GM18861 (cell line): ENCODE measurements around the gene STT3A.

Experiments used
- ATAC-seq: cut with Tn5 transposase; IDR thresholded peaks from one replicate; pipeline ENCODE4 v1.9.1; 2021; ENCODE audit not compliant: unreplicated experiment

STT3A gene

DNA sequence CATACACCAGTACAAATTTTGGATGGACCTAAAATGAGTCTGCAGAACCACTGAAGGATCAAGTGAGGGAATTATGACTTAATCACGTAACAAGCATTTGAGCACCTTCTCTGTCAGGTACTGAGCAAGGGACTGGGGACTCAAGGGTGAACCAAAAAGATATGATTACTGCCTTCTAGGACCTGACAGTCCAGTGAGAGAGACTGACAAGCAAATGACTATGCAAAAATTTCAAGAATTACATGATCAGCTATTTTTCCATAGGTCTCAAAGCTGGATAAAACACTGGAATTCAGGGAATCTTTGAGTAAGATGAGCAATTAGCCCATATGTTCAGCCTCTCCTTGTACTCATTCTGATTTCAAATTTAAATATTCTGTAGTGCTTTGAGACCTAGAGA, 5.2 kb upstream of the STT3A start:
- no peak for ATAC-seq

DNA sequence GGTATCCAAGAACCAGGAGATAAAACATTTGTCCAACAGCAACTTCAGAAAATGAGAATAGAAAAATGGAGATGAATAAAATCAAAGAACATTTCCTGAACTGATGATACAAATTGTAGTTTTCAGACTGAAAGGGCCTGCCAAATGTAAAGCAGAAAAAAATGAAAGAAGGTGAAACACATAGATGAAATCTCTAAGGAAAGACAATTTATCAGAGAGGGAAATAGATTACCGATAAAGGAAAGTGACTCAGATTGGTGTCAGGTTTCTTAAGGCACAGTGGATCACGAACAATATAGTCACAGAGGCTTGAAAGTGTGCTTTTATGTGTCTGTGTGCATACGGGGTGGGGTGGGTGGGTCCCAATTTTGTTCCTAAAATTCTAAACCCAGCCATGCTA, 4.1 kb upstream of the STT3A start:
- no peak for ATAC-seq

DNA sequence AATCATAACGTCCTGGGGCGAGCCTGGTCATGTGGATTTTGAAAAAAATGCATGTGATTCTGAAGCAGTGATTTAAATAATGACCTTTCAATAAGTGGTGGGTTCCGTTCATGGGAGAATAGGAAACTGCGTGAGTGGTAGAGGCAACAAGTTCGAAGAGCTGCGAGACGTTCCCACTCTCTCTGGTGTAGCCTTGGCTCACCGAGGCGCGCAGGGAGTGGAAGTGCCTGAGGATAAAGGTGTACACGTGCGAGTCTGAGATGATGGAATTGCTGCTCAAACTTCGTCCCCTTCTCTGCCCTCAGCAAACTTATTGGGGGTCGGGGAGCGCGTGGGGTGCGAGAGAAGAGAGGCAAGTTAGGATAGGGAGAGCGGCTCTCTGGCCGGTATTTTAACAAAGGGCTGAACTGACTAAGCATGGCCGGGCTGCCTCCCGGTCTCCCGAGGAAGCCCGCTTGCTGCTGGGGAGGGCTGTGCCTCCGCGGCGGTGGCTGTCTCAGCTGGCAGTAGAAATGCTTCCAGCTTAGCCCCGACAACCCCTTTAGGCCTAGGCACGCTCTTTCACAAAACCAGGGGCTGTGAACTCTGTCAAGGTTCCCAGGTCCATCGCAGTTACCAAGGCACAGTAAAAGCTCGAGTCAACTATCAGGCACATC, 875 bp upstream of the STT3A start:
- peak; percentile 11 for ATAC-seq

DNA sequence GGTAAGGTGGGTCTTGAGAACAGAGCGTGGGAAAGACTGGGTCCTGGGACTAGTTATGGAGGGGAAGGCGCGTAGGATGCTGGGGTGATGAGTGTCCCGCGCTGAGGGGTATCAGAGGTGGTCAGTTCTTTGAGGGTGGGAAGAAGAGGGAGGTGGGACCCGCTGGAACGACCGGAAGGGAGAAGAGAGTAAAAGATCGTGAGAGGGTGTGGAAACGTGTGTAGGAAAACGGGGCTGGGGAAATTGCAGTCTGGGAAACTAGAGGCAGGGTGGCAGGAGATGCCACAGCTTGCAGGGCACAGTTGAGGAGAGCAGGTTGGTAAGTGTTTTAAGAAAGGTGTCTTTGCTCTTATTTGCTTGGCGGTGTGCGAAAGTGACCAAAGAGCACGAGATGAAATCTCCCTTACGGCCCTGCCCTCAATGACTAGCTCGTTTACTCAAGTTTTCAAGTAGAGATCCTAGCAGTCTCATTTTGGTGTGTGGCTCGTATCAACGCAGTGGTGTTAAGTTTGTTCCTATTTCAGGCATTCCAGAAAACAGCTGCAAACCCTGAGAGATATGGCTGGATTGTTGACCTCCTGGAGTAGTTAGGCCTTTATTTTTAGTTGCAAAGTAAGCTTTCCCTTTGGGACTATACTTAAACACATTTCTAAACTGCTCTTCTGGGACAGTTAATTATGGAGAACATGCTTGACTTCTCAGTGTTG, 615 bp downstream of the STT3A start:
- no peak for ATAC-seq

DNA sequence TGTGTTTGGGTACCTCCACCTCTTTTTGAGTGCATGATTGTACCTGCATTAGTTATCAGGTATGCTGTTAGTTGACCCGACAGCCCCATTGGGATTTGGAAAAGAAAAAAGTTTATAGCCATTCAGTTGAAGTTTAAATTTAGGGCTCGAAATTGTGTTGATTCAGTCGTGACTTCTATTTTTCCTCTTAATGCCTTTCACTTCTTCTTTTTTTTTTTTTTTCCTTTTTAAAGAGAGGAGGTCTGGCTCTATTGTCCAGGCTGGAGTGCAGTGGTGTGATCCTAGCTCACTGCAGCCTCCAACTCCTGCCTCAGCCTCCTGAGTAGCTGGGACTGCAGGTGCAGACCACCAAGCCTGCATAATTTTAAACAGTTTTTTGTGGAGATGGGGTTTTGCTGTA, 2.3 kb downstream of the STT3A start:
- no peak for ATAC-seq

DNA sequence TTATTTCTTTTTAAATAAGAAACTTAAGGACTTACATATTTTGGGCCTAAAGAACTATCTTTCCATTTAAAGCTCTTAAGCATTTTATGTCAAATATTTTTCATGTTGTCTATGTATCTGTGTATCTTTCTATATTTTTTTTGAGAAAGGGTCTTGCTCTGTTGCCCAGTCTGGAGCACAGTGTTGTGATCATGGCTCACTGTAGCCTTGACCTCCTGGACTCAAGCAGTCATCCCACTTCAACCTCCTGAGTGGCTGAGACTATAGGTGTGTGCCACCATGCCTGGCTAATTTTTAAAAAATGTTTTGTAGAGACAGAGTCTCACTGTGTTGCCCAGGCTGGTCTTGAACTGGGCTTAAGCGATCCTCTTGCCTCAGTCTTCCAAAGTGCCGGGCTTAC, 8.0 kb downstream of the STT3A start:
- ATAC-seq, result no peak

DNA sequence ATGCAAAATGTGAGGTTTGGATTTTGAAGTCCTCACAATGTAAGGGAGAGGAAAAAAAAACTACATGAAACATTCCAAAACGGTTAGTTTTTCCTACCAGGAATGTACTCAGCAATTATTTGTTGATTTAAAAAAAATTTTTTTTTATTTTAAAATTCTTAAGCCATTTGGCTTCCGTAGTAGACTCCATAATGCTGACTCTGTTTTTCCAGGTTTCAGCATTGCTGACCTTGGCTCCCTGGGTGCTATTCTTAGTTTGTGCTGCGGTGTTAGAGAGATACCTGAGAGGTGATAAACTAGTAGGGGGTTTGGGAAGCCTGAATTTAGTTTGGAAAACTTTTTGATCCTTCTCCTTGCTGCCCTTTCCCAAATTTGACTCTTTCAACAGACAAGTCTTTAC, 10.6 kb downstream of the STT3A start:
- no peak for ATAC-seq

DNA sequence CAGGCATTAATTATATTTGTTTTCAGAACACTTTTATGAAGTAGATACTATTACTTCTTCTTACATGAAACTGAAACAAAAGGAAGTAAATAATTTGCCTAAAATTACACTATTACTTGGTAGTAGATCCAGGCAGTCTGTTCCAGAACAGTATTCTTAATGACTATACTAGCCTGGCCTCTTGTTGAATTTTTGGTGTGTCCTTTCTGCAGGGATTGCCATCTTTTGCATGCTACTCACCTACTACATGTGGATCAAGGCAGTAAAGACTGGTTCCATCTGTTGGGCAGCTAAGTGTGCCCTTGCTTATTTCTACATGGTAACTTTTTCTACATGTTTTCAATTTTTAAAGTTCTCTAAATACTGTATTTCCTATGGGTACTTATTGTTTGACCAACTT, 12.8 kb downstream of the STT3A start:
- no peak for ATAC-seq

DNA sequence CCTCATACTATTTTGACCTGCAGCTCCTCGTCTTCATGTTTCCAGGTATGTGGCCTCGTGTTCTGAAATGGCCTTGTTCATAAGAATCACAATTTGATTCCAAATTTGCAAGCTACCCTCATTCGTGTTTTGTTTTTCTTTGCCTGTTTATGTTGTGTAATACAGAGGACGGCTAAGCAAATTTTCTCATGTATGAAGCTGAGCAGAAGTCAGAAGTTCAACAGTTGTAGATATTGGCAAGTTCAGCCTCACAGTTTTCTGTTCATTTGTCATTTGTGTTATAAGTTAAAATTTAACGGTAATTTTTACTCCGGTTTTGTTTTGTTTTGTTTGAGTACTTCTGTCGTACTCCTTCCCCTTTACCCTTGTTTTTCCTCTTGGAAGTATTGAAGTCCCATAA, 16.9 kb downstream of the STT3A start:
- ATAC-seq, result no peak

DNA sequence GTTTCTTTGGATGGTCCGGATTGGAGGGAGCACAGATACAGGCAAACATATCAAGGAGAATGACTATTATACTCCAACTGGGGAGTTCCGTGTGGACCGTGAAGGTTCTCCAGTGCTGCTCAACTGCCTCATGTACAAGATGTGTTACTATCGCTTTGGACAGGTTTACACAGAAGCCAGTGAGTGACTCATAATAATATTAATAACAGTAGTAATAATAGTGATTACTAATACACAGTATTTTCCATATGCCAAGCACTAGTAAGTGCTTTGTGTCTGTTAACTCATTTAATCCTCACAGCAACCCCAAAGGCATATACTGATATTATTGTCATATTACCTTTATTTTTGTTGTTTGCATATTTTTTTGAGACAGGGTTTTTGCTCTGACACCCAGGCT, 25.7 kb downstream of the STT3A start:
- ATAC-seq, result no peak

DNA sequence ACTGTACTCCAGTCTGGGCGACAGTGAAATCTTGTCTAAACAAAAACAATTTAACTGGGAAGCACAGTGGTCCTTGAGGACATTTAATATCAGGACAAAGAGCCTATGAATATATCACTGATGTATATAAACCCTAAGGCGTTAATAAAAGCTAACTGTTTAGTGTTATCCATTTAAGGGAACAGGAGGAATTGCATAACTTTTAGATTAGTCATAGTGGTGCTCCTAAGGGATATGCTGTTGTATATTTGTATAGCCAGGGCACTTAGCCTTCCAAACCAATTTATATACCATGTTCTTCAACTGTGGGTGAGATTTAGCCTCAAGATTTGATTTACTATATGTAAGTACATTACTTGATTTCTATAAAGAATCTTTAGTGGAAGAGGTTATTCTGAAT, 29.3 kb downstream of the STT3A start:
- ATAC-seq, result no peak

DNA sequence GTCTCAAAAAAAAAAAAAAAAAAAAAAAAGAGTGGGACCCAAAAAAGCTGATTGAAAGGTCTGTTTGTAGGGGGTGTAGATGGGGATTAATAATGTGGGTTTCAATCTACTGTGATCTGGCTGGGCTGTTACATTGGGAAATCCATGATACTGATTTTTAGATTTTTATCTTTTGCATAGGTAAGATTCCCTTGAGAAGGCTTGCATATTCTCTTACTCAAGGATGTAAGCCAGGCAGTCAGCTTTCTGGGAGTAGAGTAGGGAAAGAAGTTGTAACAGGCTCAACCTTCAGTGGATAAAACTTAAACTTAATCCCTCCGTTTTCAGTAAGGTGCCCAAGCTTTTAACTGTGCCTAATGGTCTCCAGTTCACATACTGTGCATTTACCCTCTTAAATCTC, 30.4 kb downstream of the STT3A start:
- no peak for ATAC-seq

DNA sequence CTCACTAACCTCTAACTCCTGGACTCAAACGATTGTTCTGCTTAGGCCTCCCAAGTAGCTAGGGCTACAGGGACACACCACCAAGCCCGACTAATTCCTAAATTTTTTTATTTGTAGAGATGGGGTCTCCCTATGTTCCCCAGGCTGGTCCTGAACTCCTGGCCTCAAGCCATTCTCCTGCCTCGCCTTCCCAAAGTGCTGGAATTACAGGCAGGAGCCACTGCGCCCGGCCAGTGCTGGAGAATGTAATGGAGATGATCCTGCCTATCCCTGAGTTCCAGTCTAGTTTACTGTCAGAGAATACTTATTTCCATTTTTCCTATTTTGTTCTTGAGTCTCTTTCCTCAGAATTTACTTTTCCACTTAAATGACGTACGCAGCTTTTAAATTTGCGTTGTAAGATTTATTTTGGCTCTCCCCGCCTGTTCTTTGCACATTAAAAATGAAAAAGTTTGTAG, 32.1 kb downstream of the STT3A start, which contains the start of gene CHEK1:
TSS of gene CHEK1 (plus strand) at position 408 of the 458 bp plus-strand sequence. CDS start 1,606 bp downstream, outside the sequence.
- ATAC-seq, result no peak

DNA sequence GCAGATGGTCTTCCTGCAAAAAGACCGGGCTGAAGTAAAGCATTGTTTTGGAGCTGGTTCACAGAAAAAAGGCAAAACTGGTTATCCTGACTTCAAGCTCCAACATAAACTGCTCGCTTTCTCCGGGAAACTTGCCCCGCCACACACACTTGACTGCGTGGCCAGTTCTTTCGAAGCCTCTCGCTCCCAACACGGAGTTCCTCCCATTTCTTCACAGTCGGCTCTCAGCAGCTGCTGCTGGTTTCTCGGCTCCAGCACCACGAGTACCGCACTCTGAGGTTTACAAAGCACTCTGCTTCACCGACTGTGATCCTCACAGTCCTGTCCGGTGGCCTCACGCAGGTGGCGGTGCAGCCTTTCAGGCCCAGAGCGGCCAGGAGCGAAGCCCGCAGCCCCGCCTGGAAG, 32.6 kb downstream of the STT3A start:
- no peak for ATAC-seq

DNA sequence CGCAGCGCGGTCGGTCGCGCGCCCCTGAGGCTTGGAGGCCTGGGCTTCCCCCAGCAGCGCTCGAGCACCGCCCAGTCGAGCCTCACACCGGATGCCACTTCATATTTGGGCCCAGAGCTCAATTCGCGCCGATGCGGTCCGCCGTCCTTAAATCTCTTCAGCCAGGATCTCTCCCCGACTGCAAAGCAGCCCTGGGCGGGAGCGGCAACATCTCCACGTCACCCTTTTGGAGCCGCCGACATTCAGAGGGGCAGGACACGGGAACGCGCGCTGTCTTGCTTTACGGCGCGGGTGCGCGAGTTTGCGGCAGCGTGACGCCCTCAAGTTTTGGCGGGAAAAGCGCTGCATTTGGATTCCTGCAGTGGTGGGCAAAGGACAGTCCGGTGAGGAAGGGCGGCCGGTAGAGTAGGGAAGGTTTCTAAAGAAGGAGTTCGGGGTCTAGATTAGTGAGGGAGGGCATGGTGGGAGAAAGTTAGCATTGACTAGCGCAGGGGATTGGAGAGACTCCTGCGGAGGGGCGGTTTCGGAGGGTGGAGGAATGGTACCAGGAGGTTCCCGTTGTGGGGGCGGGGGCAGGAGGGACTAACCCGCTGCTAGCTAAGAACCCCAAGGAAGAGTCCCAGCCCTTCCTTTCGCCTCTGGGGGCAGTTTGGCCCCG, 33.1 kb downstream of the STT3A start:
- peak; percentile 78 for ATAC-seq

DNA sequence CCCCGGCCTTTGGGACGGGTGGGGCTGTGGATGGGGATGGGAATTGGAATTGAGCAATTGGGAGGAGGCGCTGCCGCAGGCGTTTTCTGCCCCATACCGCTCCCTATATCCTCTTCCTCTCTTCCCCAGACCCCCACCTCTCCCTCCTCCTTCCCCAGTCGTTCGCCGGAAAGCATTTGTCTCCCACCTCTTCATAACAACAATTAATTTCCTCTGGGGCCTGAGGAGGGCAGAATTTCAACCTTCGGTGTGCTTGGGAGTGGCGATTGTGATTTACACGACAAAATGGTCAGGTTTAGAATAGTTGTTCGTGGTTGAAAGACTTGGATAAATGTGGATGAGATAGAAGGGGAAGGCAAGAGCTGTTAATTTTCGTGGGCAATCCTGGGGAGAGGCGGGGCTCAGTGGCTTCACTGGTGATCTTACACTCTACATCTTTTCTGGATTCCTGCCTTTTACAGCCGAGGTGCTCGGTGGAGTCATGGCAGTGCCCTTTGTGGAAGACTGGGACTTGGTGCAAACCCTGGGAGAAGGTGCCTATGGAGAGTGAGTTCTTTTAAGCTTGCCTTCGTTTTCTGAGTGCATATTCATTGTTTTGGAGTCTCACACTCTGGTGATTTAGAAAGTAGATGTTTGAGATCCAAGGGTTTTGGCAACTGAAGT, 33.8 kb downstream of the STT3A start:
- ATAC-seq, result peak; percentile 43

DNA sequence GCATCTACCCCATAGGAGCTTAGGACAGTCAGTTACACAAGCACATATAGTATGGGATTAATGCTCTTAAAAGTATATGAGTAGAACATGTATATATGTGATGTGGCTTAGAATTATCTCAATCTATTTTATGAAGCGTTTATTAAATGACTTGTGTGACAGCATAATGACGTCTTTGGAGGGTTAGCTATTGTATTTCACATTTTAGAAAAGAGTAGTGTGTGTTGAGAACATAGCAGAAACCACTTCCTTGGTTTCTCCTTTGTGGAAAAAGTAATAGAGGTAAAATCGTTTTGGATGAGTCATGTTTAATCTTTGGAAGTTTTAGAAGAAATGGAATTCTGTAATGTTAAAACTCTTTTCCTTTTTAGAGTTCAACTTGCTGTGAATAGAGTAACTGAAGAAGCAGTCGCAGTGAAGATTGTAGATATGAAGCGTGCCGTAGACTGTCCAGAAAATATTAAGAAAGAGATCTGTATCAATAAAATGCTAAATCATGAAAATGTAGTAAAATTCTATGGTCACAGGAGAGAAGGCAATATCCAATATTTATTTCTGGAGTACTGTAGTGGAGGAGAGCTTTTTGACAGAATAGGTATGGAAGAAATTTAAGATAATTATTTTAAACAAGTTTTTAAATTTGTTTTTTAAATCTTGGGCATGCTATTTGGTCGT, 34.7 kb downstream of the STT3A start:
- no peak for ATAC-seq

DNA sequence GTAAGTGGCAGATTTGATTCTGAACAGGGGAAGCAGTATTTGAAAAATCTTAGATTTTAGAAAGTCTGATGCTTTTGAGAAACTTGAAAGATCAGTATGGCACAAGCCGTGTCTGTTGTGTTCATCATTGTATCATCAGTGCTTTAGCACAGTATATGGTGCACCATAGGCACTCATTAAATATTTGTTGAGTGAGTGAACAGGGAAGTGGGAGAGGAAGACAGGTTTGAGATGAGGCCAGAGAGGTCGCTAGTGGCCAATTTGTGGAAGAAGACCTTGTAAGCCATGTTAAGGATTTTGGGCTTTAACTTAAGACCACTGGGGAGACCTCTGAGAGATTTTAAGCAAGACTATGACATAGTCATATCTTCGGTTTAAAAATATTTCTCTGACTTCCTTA, 45.2 kb downstream of the STT3A start:
- no peak for ATAC-seq

DNA sequence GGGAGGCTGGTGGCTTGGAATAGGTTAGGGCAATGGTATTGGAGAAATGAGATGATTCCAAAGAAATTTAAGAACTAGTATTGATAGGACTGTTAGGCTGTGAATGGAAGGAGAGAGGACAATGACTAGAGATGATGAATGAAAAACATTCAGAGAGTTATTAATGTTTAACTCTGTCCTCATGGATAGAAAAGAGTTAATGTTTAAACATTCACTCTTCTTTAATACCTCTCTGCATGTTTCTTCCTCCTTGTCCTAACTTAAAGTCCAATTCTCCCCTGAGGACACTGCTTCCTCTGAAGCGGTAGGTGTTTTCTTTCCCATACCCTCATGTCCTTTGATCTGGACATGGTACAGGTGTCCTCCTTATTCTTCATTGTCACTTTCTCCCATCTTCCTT, 45.7 kb downstream of the STT3A start:
- no peak for ATAC-seq

DNA sequence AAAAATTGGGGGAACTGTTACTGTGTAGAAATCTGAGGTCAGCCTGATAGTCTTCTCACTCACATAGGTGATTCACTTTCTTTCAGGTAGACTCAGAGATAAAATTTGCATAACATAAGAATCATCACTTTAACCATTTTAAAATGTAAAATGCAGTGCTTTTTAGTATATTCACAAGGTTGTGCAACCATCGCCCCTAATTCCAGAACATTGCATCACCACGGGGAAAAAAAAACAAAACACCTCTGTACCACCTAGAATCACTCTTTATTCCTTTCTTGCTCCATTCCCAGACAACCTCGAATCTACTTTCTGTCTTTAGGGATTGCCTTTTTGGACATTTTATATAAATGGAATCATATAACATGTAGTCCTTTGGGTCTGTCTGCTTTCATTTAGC, 53.2 kb downstream of the STT3A start:
- ATAC-seq, result no peak
